IMR-90 (cell line): Measurements from ENCODE around the gene IFI44L.

ENCODE experiments used
- CEBPB ChIP-seq: IDR thresholded peaks from 2 replicates; pipeline ENCODE4 v1.6.1; 2012; ENCODE audit warnings: low read depth, low read length, improper control_type of control experiment
- POLR2A ChIP-seq: IDR thresholded peaks from 2 replicates; pipeline ENCODE4 v1.6.1; 2012; ENCODE audit warnings: mild to moderate bottlenecking, low read depth, low read length
- RFX5 ChIP-seq: IDR thresholded peaks from 2 replicates; pipeline ENCODE4 v1.8.0; 2012; ENCODE audit warnings: low read depth, mild to moderate bottlenecking, low read length, moderate library complexity
- TF ChIP-seq, protein P1 (sequence below): conservative IDR thresholded peaks from 2 replicates; pipeline ENCODE4 v1.5.1; 2012; ENCODE audit warnings: mild to moderate bottlenecking, low read depth, low read length, improper control_type of control experiment

DNA sequence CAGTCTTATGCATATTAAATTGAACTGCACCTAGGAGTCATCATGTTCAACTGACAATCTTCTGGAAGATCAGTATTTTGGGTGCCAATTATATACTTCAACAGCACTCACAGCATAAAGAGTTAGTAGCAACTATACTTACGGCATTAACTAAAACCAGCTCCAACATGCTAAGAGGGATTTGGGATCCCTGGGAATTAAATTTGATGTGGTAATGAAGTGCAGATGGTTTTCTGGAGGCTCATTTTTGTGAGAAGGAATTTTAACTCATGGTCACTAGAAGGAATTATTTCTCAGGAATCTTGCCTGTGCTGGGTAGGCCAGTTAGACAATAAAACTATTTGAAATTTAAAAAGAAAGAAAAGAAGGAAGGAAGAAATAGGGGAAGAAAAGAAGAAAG, 47.7 kb downstream of the IFI44L start:
- TF ChIP-seq, protein P1, sequence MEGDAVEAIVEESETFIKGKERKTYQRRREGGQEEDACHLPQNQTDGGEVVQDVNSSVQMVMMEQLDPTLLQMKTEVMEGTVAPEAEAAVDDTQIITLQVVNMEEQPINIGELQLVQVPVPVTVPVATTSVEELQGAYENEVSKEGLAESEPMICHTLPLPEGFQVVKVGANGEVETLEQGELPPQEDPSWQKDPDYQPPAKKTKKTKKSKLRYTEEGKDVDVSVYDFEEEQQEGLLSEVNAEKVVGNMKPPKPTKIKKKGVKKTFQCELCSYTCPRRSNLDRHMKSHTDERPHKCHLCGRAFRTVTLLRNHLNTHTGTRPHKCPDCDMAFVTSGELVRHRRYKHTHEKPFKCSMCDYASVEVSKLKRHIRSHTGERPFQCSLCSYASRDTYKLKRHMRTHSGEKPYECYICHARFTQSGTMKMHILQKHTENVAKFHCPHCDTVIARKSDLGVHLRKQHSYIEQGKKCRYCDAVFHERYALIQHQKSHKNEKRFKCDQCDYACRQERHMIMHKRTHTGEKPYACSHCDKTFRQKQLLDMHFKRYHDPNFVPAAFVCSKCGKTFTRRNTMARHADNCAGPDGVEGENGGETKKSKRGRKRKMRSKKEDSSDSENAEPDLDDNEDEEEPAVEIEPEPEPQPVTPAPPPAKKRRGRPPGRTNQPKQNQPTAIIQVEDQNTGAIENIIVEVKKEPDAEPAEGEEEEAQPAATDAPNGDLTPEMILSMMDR, result no peak
- TF ChIP-seq POLR2A, result no peak
- no peak for TF ChIP-seq CEBPB
- no peak for TF ChIP-seq RFX5
